Skeletal muscle tissue (tissue), 4 donors: Measurements from ENCODE around the gene ZFP1. TPM values are rescaled to one million over a fixed set of nuclear protein-coding genes. Genes with fewer than 3 reads are reported as not detected.
"Not testable (repeated sequence)": the region's sequence is repeated elsewhere in the genome, so short reads cannot be mapped to it uniquely, and the experiment has no call there.

Experiments
- H3K27ac ChIP-seq: one replicate; pipeline ENCODE4 v1.7.0; 2013; ENCODE audit warnings: mild to moderate bottlenecking, low read depth, low read length, inconsistent platforms
- H3K27me3 ChIP-seq, 3 donors: one replicate each; pipeline ENCODE4 v1.7.0; 2013; ENCODE audit warnings: low read length in 3 of 3; ENCODE audit not compliant: control insufficient read depth in 3 of 3, insufficient read depth in 3 of 3
- H3K36me3 ChIP-seq, 3 donors: one replicate each; pipeline ENCODE4 v1.7.0; 2013; ENCODE audit warnings: low read length in 3 of 3; ENCODE audit not compliant: control insufficient read depth in 3 of 3, insufficient read depth in 3 of 3
- H3K4me1 ChIP-seq, 3 donors: one replicate each; pipeline ENCODE4 v1.7.0; 2013; ENCODE audit warnings: low read length in 3 of 3, mild to moderate bottlenecking in 3 of 3; ENCODE audit not compliant: control insufficient read depth in 3 of 3, insufficient read depth in 3 of 3
- H3K4me3 ChIP-seq, 3 donors: one replicate each; pipeline ENCODE4 v1.7.0; 2013; ENCODE audit warnings: low read length in 3 of 3
- H3K9ac ChIP-seq, 3 donors: one replicate each; pipeline ENCODE4 v1.7.0; 2013; ENCODE audit warnings: low read length in 3 of 3, mild to moderate bottlenecking in 3 of 3, moderate library complexity in 2 of 3, low read depth in 1 of 3
- H3K9me3 ChIP-seq, 3 donors: one replicate each; pipeline ENCODE4 v1.7.0; 2013; ENCODE audit warnings: low read length in 3 of 3; ENCODE audit not compliant: control insufficient read depth in 3 of 3
- total RNA-seq: library from RNA; depleted of rRNA; stranded (reverse); fragments of >200 nt; gene quantifications from one replicate; pipeline ENCODE4 v1.2.3, GENCODE V29; 2014
- donor health status: Osteomylitis.

ZFP1 gene
- total RNA-seq, 1 donor from 2014 or later = 12.5 TPM

- Histone ChIP-seq H3K36me3 (no peaks in the 10 kb centered on the region), H3K9ac (no peak overlapping the region), H3K27ac (no peak overlapping the region), H3K4me1 (peaks cover 0 to 4% (median 3%) of the 10 kb centered on the region in 3 donors), H3K4me3 (no peak overlapping the region), H3K27me3 (peaks cover 4% of the 10 kb centered on the region in 3 donors), H3K9me3 (no peaks in the 10 kb centered on the region)
These were observed 54.8 kb downstream of the ZFP1 start for GRCh38 chr16:75203096-75203495.

GRCh38 chr16:75203667-75204409 lies 55.5 kb downstream of the ZFP1 start:
- Histone ChIP-seq H3K27ac (no peak overlapping the region), H3K9ac (no peak overlapping the region), H3K4me3 (no peak overlapping the region), H3K4me1 (peaks cover 0 to 4% (median 3%) of the 10 kb centered on the region in 3 donors), H3K27me3 (no peaks in the 10 kb centered on the region), H3K9me3 (no peaks in the 10 kb centered on the region), H3K36me3 (no peaks in the 10 kb centered on the region)

GRCh38 chr16:75204410-75204758 lies 56.1 kb downstream of the ZFP1 start:
- Histone ChIP-seq H3K36me3 (no peaks in the 10 kb centered on the region), H3K4me1 (peaks cover 0 to 4% (median 2%) of the 10 kb centered on the region in 3 donors), H3K27ac (no peak overlapping the region), H3K27me3 (no peaks in the 10 kb centered on the region), H3K9me3 (no peaks in the 10 kb centered on the region), H3K4me3 (no peak overlapping the region), H3K9ac (no peak overlapping the region)

- not testable (repeated sequence) for H3K4me1 ChIP-seq, H3K27me3 ChIP-seq, H3K9me3 ChIP-seq, H3K36me3 ChIP-seq, H3K9ac ChIP-seq, H3K27ac ChIP-seq, H3K4me3 ChIP-seq
These were observed 56.6 kb downstream of the ZFP1 start for GRCh38 chr16:75204905-75205304.

GRCh38 chr16:75205438-75205837 lies 57.1 kb downstream of the ZFP1 start:
- not testable (repeated sequence) for H3K4me3 ChIP-seq

GRCh38 chr16:75205961-75206748 lies 57.8 kb downstream of the ZFP1 start:
- H3K9ac ChIP-seq, H3K4me1 ChIP-seq, H3K9me3 ChIP-seq, H3K27me3 ChIP-seq, H3K36me3 ChIP-seq, H3K27ac ChIP-seq, H3K4me3 ChIP-seq: not testable (repeated sequence)

More at GRCh38 chr16:75205438-75205837, 57.1 kb downstream of the ZFP1 start:
- not testable (repeated sequence) for H3K9me3 ChIP-seq, H3K27me3 ChIP-seq, H3K4me1 ChIP-seq, H3K36me3 ChIP-seq, H3K27ac ChIP-seq, H3K9ac ChIP-seq

- Histone ChIP-seq H3K36me3 (no peaks in the 10 kb centered on the region), H3K9me3 (no peaks in the 10 kb centered on the region), H3K27me3 (no peaks in the 10 kb centered on the region), H3K4me3 (no peak within 1 kb of the TSS), H3K4me1 (no peaks in the 10 kb centered on the region), H3K27ac (no peak within 1 kb of the TSS), H3K9ac (no peak within 1 kb of the TSS)
These were observed 58.6 kb downstream of the ZFP1 start, which contains the start of gene CTRB2 for GRCh38 chr16:75206749-75207451. TSS of gene CTRB2 (minus strand) at chr16:75207161. CDS start at chr16:75207141, 20 bp downstream.

GRCh38 chr16:75207831-75208230 lies 59.5 kb downstream of the ZFP1 start:
- Histone ChIP-seq H3K4me1 (no peaks in the 10 kb centered on the region), H3K4me3 (no peak overlapping the region), H3K27me3 (no peaks in the 10 kb centered on the region), H3K9me3 (no peaks in the 10 kb centered on the region), H3K27ac (no peak overlapping the region), H3K9ac (no peak overlapping the region), H3K36me3 (no peaks in the 10 kb centered on the region)

- Histone ChIP-seq H3K4me3 (no peak overlapping the region), H3K27ac (no peak overlapping the region), H3K36me3 (no peaks in the 10 kb centered on the region), H3K9ac (no peak overlapping the region), H3K4me1 (no peaks in the 10 kb centered on the region), H3K27me3 (no peaks in the 10 kb centered on the region), H3K9me3 (no peaks in the 10 kb centered on the region)
These were observed 60.0 kb downstream of the ZFP1 start for GRCh38 chr16:75208242-75208825.
